ENCODE measurements around the gene SGK1.

GRCh38 chr6:134166511-134167261, 151.2 kb downstream of the SGK1 start:
- TF ChIP-seq, protein P1, sequence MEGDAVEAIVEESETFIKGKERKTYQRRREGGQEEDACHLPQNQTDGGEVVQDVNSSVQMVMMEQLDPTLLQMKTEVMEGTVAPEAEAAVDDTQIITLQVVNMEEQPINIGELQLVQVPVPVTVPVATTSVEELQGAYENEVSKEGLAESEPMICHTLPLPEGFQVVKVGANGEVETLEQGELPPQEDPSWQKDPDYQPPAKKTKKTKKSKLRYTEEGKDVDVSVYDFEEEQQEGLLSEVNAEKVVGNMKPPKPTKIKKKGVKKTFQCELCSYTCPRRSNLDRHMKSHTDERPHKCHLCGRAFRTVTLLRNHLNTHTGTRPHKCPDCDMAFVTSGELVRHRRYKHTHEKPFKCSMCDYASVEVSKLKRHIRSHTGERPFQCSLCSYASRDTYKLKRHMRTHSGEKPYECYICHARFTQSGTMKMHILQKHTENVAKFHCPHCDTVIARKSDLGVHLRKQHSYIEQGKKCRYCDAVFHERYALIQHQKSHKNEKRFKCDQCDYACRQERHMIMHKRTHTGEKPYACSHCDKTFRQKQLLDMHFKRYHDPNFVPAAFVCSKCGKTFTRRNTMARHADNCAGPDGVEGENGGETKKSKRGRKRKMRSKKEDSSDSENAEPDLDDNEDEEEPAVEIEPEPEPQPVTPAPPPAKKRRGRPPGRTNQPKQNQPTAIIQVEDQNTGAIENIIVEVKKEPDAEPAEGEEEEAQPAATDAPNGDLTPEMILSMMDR (conservative IDR thresholded peaks at IDR 0.05; ENCODE audit: low read depth, low read length), result no peak
- TF ChIP-seq EZH2phosphoT487 (IDR thresholded peaks at IDR 0.05; ENCODE audit: borderline replicate concordance, low read length) (no peak), EZH2 (IDR thresholded peaks at IDR 0.05; ENCODE audit: low read length, unreplicated experiment) (no peak)
